ENCODE measurements around the gene LRRC43.

- TF ChIP-seq FOXP1 (CRISPR knock-in tag; IDR thresholded peaks at IDR 0.05; ENCODE audit: borderline replicate concordance) (no peak), MLX (CRISPR knock-in tag; IDR thresholded peaks at IDR 0.05) (no peak), SP1 (CRISPR knock-in tag; conservative IDR thresholded peaks at IDR 0.05) (no peak), CBFB (CRISPR knock-in tag; IDR thresholded peaks at IDR 0.05; ENCODE audit: low read depth) (no peak), KAT7 (CRISPR knock-in tag; IDR thresholded peaks at IDR 0.05; ENCODE audit: borderline replicate concordance) (no peak), HMGXB4 (CRISPR knock-in tag; IDR thresholded peaks at IDR 0.05) (no peak), MAX (CRISPR knock-in tag; IDR thresholded peaks at IDR 0.05) (no peak), CTCF (IDR thresholded peaks at IDR 0.05) (no peak), ZNF512 (CRISPR knock-in tag; IDR thresholded peaks at IDR 0.05; ENCODE audit: borderline replicate concordance) (no peak)
Observed at GRCh38 chr12:122152754-122153153, 30.2 kb upstream of the LRRC43 start.
